H1 (cell line): ENCODE results near the gene DLAT. TPM values are rescaled to one million over a fixed set of nuclear protein-coding genes. Genes with fewer than 3 reads are reported as not detected.

Experiments used
- CTCF ChIA-PET: fragments of 300-600 bp; sonication (Branson Sonifier 250); formaldehyde crosslinking; loops from one replicate; lab custom pipeline; 2021; ENCODE audit not compliant: partially characterized antibody; lab: Charles Lee
- POLR2A ChIA-PET: fragments of 300-600 bp; sonication (Branson Sonifier 250); formaldehyde crosslinking; loops from one replicate; lab custom pipeline; 2021; ENCODE audit warnings: inconsistent platforms; ENCODE audit not compliant: partially characterized antibody; lab: Charles Lee
- DNase-seq, 2 experiments: peaks; one replicate each; pipeline versions ENCODE4 v3.0.0 to v3.0.0-alpha.2; 2010 to 2022; ENCODE audit warnings: low spot score in 2 of 2, low read depth in 1 of 2, mixed read lengths in 1 of 2
- FAIRE-seq: peaks from 2 replicates; lab custom pipeline; 2011; peaks lifted over from hg19 to GRCh38; lab: Jason Lieb, UNC
- H2AFZ ChIP-seq: 2 replicates; pipeline ENCODE4 v1.8.1; 2012; ENCODE audit warnings: low read length, inconsistent platforms
- H2AK5ac ChIP-seq: 2 replicates; pipeline ENCODE4 v1.6.1; 2013; ENCODE audit warnings: low read depth, low read length
- H2BK120ac ChIP-seq: replicated peaks from 2 replicates; pipeline ENCODE3; 2013; ENCODE audit warnings: low read depth, low read length, inconsistent platforms
- H2BK12ac ChIP-seq: 2 replicates; pipeline ENCODE4 v1.6.1; 2013; ENCODE audit warnings: low read depth, low read length
- H2BK15ac ChIP-seq: 2 replicates; pipeline ENCODE4 v1.6.1; 2013; ENCODE audit warnings: low read length
- H2BK20ac ChIP-seq: 2 replicates; pipeline ENCODE4 v1.6.1; 2013; ENCODE audit warnings: low read length
- H2BK5ac ChIP-seq: 2 replicates; pipeline ENCODE4 v1.6.1; 2013; ENCODE audit warnings: low read depth, low read length
- H3K14ac ChIP-seq: 2 replicates; pipeline ENCODE4 v1.6.1; 2013; ENCODE audit warnings: inconsistent platforms; ENCODE audit not compliant: insufficient read length
- H3K18ac ChIP-seq: 2 replicates; pipeline ENCODE4 v1.6.1; 2013; ENCODE audit warnings: low read length; ENCODE audit errors: extremely low read depth
- H3K23ac ChIP-seq: 2 replicates; pipeline ENCODE4 v1.6.1; 2013; ENCODE audit warnings: inconsistent platforms; ENCODE audit not compliant: insufficient read length
- H3K23me2 ChIP-seq: 2 replicates; pipeline ENCODE4 v1.6.1; 2013; ENCODE audit warnings: low read depth, low read length
- H3K27ac ChIP-seq: 2 replicates; pipeline ENCODE4 v1.6.1; 2011; ENCODE audit warnings: low read depth, low read length, inconsistent platforms
- H3K27me3 ChIP-seq, 4 experiments: replicated peaks in 1 of 4; 1 replicate in 1 of 4; 2 replicates in 3 of 4; pipeline versions ENCODE4 v1.6.1 to v1.8.1; 2011 to 2013; ENCODE audit warnings: low read length in 3 of 4, mild to moderate bottlenecking in 3 of 4, inconsistent platforms in 2 of 4, mixed read lengths in 2 of 4, moderate library complexity in 1 of 4; ENCODE audit not compliant: control insufficient read depth in 3 of 4, insufficient read depth in 3 of 4; ENCODE audit errors: extremely low read depth in 1 of 4
- H3K36me3 ChIP-seq, 4 experiments: 2 replicates each; pipeline versions ENCODE4 v1.6.1 to v1.8.1; 2011 to 2013; ENCODE audit warnings: mild to moderate bottlenecking in 4 of 4, low read length in 3 of 4, moderate library complexity in 2 of 4, control low read depth in 1 of 4, inconsistent platforms in 1 of 4; ENCODE audit not compliant: insufficient read depth in 4 of 4, control insufficient read depth in 2 of 4
- H3K4ac ChIP-seq: replicated peaks from 2 replicates; pipeline ENCODE3; 2013; ENCODE audit warnings: low read length, low read depth, mixed read lengths, inconsistent platforms; ENCODE audit not compliant: insufficient read length
- H3K4me1 ChIP-seq, 4 experiments: replicated peaks in 1 of 4; 1 replicate in 1 of 4; 2 replicates in 3 of 4; pipeline versions ENCODE4 v1.6.1 to v1.8.1; 2011 to 2013; ENCODE audit warnings: low read length in 3 of 4, inconsistent platforms in 2 of 4, mixed read lengths in 1 of 4; ENCODE audit not compliant: insufficient read depth in 4 of 4, control insufficient read depth in 3 of 4
- H3K4me2 ChIP-seq, 2 experiments: 2 replicates each; pipeline versions ENCODE4 v1.6.1 to v1.8.1; 2011 to 2013; ENCODE audit warnings: low read depth in 2 of 2, low read length in 2 of 2, control low read depth in 1 of 2, inconsistent platforms in 1 of 2, mild to moderate bottlenecking in 1 of 2; ENCODE audit not compliant: insufficient read depth in 1 of 2
- H3K4me3 ChIP-seq, 4 experiments: fragments of 200-600, 300-600 bp in 1 of 4; sonication (generic), shearing (Covaris generic), sonication (Bioruptor Twin) in 1 of 4; 2 replicates each; pipeline versions ENCODE4 v1.5.1 to v1.8.1; 2011 to 2016; ENCODE audit warnings: low read length in 4 of 4, low read depth in 3 of 4, control low read depth in 2 of 4, inconsistent platforms in 2 of 4, mild to moderate bottlenecking in 2 of 4, mixed read lengths in 1 of 4, moderate library complexity in 1 of 4; ENCODE audit not compliant: insufficient read depth in 2 of 4; ENCODE audit errors: extremely low read depth in 1 of 4
- H3K56ac ChIP-seq: replicated peaks from 2 replicates; pipeline ENCODE3; 2013; ENCODE audit warnings: low read depth, mild to moderate bottlenecking, mixed read lengths, low read length, inconsistent platforms; ENCODE audit not compliant: insufficient read length
- H3K79me1 ChIP-seq: 2 replicates; pipeline ENCODE4 v1.6.1; 2013; ENCODE audit warnings: low read depth, low read length, control low read depth
- H3K79me2 ChIP-seq, 2 experiments: 2 replicates each; pipeline versions ENCODE4 v1.6.1 to v1.8.1; 2012 to 2013; ENCODE audit warnings: low read length in 2 of 2, mild to moderate bottlenecking in 2 of 2, inconsistent platforms in 1 of 2; ENCODE audit not compliant: insufficient read depth in 2 of 2, control insufficient read depth in 1 of 2
- H3K9ac ChIP-seq, 4 experiments: replicated peaks in 1 of 4; 1 replicate in 1 of 4; 2 replicates in 3 of 4; pipeline versions ENCODE4 v1.6.1 to v1.8.1; 2011 to 2013; ENCODE audit warnings: low read depth in 3 of 4, low read length in 3 of 4, control low read depth in 2 of 4, mild to moderate bottlenecking in 2 of 4, moderate library complexity in 2 of 4, inconsistent platforms in 1 of 4; ENCODE audit errors: extremely low read depth in 1 of 4
- H3K9me3 ChIP-seq, 2 experiments: 2 replicates each; pipeline versions ENCODE4 v1.6.1 to v1.8.1; 2012 to 2013; ENCODE audit warnings: mild to moderate bottlenecking in 2 of 2, moderate library complexity in 2 of 2, control low read depth in 1 of 2, inconsistent platforms in 1 of 2, low read depth in 1 of 2, low read length in 1 of 2, mixed read lengths in 1 of 2; ENCODE audit not compliant: insufficient read depth in 2 of 2
- H4K20me1 ChIP-seq, 2 experiments: replicated peaks in 1 of 2; 2 replicates each; pipeline versions ENCODE3 to v1.8.1; 2011 to 2013; ENCODE audit warnings: inconsistent platforms in 2 of 2, low read length in 2 of 2, mild to moderate bottlenecking in 1 of 2; ENCODE audit not compliant: insufficient read depth in 2 of 2, control insufficient read depth in 1 of 2
- H4K5ac ChIP-seq: 2 replicates; pipeline ENCODE4 v1.6.1; 2013; ENCODE audit warnings: low read length, low read depth, mixed read lengths, inconsistent platforms; ENCODE audit not compliant: insufficient read length
- H4K8ac ChIP-seq: 2 replicates; pipeline ENCODE4 v1.8.0; 2013; ENCODE audit warnings: mild to moderate bottlenecking, moderate library complexity, low read length, inconsistent platforms; ENCODE audit not compliant: insufficient read depth; ENCODE audit errors: extremely low read depth
- H4K91ac ChIP-seq: replicated peaks from 2 replicates; pipeline ENCODE3; 2013; ENCODE audit warnings: low read length, mixed read lengths, inconsistent platforms; ENCODE audit not compliant: insufficient read length
- CREB1 ChIP-seq: IDR thresholded peaks from 2 replicates; pipeline ENCODE4 v1.6.1; 2012; ENCODE audit warnings: inconsistent platforms
- EZH2 ChIP-seq: fragments of 200-600 bp; sonication (generic); IDR thresholded peaks from 2 replicates; pipeline ENCODE4 v1.7.1; 2012; ENCODE audit warnings: low read depth, mild to moderate bottlenecking, moderate library complexity, low read length, inconsistent platforms; ENCODE audit not compliant: severe bottlenecking
- GABPA ChIP-seq: IDR thresholded peaks from 2 replicates; pipeline ENCODE4 v1.6.1; 2011; ENCODE audit warnings: mild to moderate bottlenecking, low read length, moderate library complexity, borderline replicate concordance; ENCODE audit not compliant: insufficient read depth
- ZNF274 ChIP-seq: IDR thresholded peaks from 2 replicates; pipeline ENCODE4 v1.7.0; 2012; ENCODE audit warnings: low read length, borderline replicate concordance; ENCODE audit errors: extremely low read depth
- WGBS, 2 experiments: shearing (Covaris generic) in 1 of 2; methylation state at CpG; one replicate each; pipeline versions ENCODE4 v1.1.6 to v1.1.7; 2013 to 2015; ENCODE audit warnings: low lambda C conversion rate in 2 of 2, mixed read lengths in 2 of 2, inconsistent platforms in 1 of 2, low coverage in 1 of 2, missing lambda C conversion rate in 1 of 2; ENCODE audit not compliant: insufficient replicate concordance in 2 of 2, insufficient coverage in 1 of 2, insufficient read length in 1 of 2; ENCODE audit errors: extremely low coverage in 1 of 2, missing lambda C conversion rate in 1 of 2; 5-methylcytosine and 5-hydroxymethylcytosine counted together
- polyA plus RNA-seq, 7 experiments: library from polyadenylated mRNA; depleted of rRNA in 3 of 7; stranded (reverse) in 5 of 7; unstranded in 2 of 7; fragments of >200 nt in 5 of 7; fragments of 200-250 nt in 2 of 7; gene quantifications; 1 replicate in 5 of 7; 2 replicates in 1 of 7; 4 replicates in 1 of 7; pipeline versions ENCODE4 v1.2.1 to v1.2.3, GENCODE V29; 2011 to 2013; ENCODE audit warnings: missing spikeins in 2 of 7, mixed read lengths in 2 of 7
- total RNA-seq: library from RNA; stranded (reverse); fragmentation: NEBNext Ultra II Directional; extraction: Animal tissue kit (Norgen Biotek cat#: 25700); gene quantifications from 2 replicates; pipeline ENCODE4 v1.2.1, GENCODE V29; 2021
- TF ChIP-seq, protein P1 (sequence below): IDR thresholded peaks from 2 replicates; pipeline ENCODE4 v1.6.1; 2012; ENCODE audit warnings: inconsistent platforms

DLAT gene
- total and polyA plus RNA-seq, 2 of the 8 experiments (the other 6 are each of a cell fraction or from before 2014, with no cell fraction given) = 23.1 to 66.2 TPM

DNA sequence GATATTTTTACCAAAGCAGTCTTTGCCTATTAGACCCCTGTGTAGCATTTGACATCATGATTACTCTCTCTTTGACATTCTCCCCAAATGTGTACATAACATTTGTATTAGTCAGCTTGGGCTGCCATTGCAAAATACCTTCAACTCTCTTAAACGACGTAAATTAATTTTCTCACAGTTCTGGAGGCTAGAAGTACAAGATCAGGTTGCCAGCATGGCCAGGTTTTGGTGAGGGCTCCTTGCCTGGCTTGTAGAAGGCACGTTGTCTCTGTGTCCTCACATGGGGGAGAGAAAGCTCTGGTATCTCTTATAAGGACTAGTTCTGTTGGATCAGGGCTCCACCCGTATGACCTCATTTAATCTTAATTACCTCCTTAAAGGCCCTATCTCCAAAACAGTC lies 12.3 kb upstream of the DLAT start:
- Histone ChIP-seq H2BK20ac (no peak overlapping the region), H4K20me1 (no peaks in the 10 kb centered on the region), H2BK5ac (no peak overlapping the region), H3K36me3 (peaks cover 0 to 3% (median 0%) of the 10 kb centered on the region in 4 experiments; a peak in 2 of 8 replicates), H3K4ac (no peak overlapping the region), H3K4me3 (no peak overlapping the region), H3K9ac (no peak overlapping the region), H3K79me1 (no peaks in the 10 kb centered on the region), H2BK120ac (no peak overlapping the region), H3K4me1 (no peaks in the 10 kb centered on the region), H3K4me2 (no peak overlapping the region), H3K79me2 (no peaks in the 10 kb centered on the region), H3K14ac (no peak overlapping the region), H2BK15ac (no peak overlapping the region), H2AK5ac (no peak overlapping the region), H3K27ac (no peak overlapping the region), H2BK12ac (no peak overlapping the region), H3K23ac (no peak overlapping the region), H3K56ac (no peak overlapping the region), H4K5ac (no peak overlapping the region), H3K9me3 (peaks cover under 1 to 6% of the 10 kb centered on the region in 2 experiments; a peak in 1 of 4 replicates), H3K18ac (no peak overlapping the region), H3K27me3 (no peaks in the 10 kb centered on the region), H4K91ac (no peak overlapping the region), H2AFZ (no peak overlapping the region), H3K23me2 (no peaks in the 10 kb centered on the region), H4K8ac (no peak overlapping the region)
- FAIRE-seq (no peak), DNase-seq (no peak)
- ChIA-PET CTCF (interaction anchor here (1.0 to 1.6 kb wide), 2 partner anchors 10 to 30 kb away, joined by 3 to 5 read pairs; no protein-coding TSS in a partner anchor), POLR2A (no interaction called here)
- 90% methylated on average over 4 of the region's 4 CpGs; no CpG with 5 or more reads in 1 of the 2 experiments for whole genome bisulfite sequencing, 2 experiments
- TF ChIP-seq EZH2 (no peak), ZNF274 (no peak), CREB1 (no peak), GABPA (no peak)
- TF ChIP-seq, protein P1, sequence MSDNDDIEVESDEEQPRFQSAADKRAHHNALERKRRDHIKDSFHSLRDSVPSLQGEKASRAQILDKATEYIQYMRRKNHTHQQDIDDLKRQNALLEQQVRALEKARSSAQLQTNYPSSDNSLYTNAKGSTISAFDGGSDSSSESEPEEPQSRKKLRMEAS = no peak
